T-helper 2 cell (primary cell): Measurements from ENCODE around the gene GTF3C5.
A peak's percentile ranks its signal among the peaks of the same experiment; 100 is the strongest.
"Not testable (repeated sequence)": the region's sequence is repeated elsewhere in the genome, so short reads cannot be mapped to it uniquely, and the experiment has no call there.

Experiments
- DNase-seq, 5 experiments: peaks; one replicate each; pipeline versions ENCODE4 v3.0.0 to v3.0.0-alpha.2; 2012 to 2022

Gene GTF3C5

DNA sequence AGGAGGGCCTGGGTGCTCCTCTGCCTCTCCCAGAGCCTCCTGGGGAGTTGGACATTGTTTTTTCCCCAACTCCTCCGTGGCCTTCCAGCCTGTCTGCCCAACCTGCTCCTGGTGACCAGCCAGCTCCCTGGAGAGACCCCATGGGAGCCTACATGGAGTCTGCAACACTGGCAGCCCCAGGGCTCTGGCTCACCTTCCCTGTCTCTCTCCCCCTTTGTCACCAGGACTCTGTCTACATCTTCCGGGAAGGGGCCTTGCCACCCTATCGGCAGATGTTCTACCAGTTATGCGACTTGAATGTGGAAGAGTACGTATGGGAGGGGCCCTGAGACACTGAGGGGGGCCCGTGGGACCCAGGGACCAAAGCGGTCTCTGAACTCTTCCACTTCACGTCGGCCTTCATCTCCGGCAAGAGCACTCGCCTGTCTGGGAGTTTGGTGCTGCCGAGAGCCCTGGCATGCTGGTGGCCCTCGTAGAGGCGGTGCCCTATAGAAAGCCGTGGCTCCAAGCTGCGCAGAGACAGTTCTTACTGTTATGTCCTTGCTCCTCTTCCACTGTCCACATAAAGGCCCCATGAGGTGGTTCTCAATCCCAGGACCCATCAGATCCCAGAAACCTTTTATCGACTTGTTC is 25.1 kb downstream of the GTF3C5 start:
- no peak for DNase-seq

DNA sequence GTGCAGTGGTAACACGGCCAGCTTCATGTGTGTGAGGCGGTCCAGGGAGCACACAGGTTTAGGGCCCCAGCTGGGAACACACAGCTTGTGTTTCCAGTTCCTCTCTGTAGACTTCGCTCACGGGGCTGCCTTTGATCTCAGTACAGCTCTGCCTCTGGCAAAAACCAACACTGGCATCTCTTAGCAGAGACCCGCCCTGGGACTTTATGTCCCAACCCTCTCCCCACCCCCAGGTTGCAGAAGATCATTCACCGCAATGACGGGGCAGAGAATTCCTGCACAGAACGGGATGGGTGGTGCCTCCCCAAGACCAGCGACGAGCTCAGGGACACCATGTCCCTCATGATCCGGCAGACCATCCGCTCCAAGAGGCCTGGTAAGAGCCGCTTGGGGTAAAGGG is 25.7 kb downstream of the GTF3C5 start:
- no peak for DNase-seq

DNA sequence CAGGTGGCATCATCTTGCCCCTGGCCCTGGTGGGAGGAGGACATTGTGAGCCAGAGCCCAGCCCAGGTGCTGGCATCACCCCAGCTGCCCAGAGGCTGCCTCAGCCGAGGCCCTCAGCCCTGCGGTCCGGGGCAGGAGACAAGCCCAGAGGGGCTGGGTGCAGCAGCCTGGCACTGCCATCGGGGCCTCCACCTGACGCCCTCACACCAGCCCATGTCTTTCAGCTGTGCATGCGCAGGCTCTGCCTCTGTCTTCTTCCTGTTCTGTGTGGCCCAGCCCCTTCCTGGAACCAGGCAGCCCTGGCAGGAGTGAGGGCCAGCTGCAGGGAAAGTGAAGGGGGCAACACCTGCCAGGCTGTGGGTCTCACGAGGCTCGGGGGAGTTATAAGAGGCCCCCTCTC is 26.2 kb downstream of the GTF3C5 start:
- peak in 1 of 5 experiments; percentile 54 for DNase-seq

DNA sequence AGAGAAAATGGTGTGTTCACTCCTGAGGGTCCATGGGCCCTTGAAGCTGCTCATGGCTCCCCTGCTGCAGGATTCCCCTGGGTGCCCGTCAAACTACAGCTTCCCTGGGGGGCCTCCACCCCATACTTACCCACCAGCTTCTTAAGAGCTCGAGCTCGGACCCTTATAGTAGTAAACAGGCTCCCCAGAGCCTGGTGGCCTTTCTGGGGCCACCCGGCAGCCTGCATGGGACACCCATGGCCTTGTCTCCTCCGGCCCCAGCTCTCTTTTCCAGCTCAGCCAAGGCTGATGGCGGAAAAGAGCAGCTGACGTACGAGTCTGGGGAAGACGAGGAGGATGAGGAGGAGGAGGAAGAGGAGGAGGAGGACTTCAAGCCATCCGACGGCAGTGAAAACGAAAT is 26.8 kb downstream of the GTF3C5 start:
- no peak for DNase-seq

DNA sequence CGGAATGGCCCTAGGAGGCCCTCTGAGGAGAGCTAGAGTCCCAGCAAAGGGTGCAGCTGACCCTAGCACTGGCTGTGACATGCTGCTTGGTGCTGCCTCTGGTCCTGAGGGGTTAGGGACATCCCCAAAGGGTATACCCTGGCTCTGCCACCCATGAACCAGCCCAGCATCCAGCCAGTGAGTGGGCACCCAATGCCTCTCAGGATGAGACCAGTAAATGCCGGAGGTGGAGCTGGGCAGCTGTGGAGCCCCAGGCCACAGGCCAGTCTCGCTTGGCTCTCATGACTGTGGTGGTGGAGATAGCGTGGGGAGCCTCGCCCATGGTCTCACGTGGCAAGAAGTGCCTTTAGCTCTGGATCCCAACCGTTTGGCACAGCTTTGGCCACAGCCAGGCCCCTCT is 27.3 kb downstream of the GTF3C5 start:
- DNase-seq: no peak

DNA sequence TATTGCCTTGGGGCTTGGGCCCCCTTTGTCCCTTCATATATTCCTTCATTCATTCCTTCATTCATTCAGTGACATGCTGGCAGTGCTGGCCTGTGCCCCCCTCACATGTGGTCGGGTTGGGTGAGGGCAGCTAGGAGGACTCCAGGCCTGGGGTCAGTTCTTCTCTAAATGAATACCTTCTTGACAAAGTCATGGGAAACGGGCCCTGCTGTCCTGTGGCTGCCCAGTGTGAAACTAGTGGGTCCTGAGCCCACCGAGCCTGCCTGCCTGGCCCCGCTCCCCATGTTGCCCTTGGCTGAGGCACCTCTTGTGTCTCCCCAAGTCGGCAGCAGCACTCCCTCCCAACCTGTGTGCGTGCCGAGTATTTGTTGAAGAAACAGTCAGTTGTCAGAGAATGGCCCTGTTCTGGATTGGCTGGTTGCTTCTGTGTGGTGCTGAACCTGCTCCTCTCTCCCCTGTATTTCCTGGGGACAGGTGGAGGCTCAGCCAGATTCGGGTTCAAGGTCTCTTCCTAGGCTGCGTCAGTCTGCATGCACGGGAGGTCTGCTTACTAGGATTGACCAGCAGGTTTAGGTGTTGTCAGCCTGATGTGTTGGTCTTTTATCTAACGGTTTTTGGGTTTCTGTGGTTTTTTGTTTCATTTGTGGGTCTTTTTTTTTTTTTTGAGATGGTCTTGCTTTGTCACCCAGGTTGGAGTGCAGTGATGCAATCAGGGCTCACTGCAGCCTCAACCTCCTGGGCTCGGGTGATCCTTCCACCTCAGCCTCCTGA is 27.9 kb downstream of the GTF3C5 start:
- peak in 1 of 5 experiments; percentile 68 for DNase-seq

DNA sequence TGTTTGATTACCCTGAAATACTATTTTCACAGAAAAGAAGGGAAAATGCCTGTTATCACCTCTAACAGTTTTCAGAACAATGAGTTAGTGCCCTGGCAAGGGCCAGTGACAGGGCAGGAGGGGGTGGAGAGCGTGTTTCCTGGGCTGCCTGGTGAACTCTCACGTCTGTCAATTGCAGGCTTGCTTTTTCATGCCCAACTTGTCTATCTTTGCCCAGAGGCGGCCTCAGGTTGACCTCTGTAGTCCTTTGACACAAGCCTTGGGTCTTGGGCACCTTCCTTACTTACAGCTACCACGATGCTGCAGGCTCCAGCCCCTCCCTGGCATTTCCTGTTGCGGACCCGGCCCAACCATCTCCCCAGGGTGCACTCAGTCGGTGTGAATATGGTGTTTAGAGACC is 28.8 kb downstream of the GTF3C5 start:
- peak in 1 of 5 experiments; percentile 31 for DNase-seq

DNA sequence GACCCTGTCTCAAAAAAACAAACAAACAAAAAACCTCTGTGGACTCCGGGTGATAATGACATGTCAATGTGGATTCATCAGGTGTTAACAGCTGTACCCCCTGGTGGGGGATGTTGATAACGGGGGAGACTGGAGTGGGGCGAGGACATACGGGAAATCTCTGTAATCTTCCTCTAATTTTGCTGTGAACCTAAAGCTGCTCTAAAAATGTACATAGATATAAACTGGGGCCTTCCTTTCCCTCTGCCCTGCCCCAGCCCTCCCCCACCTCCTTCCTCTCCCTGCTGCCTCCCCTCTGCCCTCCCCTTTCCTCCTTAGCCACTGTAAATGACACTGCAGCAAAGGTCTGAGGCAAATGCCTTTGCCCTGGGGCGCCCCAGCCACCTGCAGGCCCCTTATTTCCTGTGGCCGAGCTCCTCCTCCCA is 29.6 kb downstream of the GTF3C5 start:
- DNase-seq: peak in 1 of 5 experiments; percentile 40

DNA sequence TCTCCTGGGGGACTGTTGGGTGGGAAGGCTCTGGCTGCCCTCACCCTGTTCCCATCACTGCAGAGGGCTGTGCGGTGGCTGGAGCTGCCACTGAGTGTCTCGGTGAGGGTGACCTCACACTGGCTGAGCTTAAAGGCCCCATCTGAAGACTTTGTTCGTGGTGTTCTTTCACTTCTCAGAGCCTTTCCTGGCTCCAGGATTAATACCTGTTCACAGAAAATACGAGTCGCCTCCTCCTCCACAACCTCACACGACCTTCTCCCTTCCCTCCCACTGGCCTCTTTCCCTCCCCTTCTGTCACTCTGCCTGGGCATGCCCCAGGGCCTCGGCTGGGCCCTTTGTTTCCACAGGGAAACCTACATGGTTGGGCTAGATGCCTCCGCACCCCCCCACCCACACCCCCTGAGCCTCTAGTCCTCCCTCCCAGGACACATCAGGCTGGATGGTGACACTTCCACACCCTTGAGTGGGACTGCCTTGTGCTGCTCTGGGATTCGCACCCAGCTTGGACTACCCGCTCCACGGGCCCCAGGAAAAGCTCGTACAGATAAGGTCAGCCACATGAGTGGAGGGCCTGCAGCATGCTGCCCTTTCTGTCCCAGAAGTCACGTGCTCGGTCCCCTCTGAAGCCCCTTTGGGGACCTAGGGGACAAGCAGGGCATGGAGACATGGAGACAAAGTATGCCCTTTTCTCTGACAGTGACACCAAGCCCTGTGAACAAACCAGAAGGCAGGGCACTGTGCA is 30.4 kb downstream of the GTF3C5 start:
- not testable (repeated sequence) for DNase-seq

DNA sequence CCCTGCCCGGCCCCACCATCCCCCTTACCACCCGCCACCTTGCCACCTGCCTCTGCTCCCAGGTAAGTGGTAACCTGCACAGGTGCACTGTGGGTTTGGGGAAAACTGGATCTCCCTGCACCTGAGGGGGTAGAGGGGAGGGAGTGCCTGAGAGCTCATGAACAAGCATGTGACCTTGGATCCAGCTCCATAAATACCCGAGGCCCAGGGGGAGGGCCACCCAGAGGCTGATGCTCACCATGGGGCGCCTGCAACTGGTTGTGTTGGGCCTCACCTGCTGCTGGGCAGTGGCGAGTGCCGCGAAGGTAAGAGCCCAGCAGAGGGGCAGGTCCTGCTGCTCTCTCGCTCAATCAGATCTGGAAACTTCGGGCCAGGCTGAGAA is 31.0 kb downstream of the GTF3C5 start, which contains the start of gene CEL:
Gene CEL, plus strand, starts transcription at position 218 of the 382 bp plus-strand sequence. Its CDS starts 22 bp downstream, at position 240.
- DNase-seq: not testable (repeated sequence)

DNA sequence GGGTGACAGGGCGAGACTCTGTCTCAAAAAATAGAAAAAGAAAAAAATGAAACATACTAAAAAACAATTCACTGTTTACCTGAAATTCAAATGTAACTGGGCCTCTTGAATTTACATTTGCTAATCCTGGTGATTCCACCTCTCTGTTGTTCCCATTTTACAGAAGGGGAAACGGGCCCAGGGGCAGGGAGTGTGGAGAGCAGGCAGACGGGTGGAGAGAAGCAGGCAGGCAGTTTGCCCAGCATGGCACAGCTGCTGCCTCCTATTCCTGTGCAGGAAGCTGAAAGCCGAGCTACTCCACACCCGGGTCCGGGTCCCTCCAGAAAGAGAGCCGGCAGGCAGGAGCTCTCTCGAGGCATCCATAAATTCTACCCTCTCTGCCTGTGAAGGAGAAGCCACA is 31.8 kb downstream of the GTF3C5 start:
- DNase-seq: not testable (repeated sequence)

DNA sequence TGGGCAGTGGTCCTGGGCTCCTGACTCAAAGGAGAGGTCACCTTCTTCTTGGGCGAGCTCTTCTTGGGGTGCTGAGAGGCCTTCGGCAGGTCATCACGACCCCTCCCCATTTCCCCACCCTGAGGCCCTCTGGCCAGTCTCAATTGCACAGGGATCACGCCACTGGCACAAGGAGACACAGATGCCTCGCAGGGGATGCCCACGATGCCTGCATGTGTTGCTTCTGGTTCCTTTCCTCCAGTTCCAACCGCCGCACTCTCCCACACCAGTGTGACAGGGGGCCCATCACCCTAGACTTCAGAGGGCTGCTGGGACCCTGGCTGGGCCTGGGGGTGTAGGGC is 32.3 kb downstream of the GTF3C5 start:
- no peak for DNase-seq

DNA sequence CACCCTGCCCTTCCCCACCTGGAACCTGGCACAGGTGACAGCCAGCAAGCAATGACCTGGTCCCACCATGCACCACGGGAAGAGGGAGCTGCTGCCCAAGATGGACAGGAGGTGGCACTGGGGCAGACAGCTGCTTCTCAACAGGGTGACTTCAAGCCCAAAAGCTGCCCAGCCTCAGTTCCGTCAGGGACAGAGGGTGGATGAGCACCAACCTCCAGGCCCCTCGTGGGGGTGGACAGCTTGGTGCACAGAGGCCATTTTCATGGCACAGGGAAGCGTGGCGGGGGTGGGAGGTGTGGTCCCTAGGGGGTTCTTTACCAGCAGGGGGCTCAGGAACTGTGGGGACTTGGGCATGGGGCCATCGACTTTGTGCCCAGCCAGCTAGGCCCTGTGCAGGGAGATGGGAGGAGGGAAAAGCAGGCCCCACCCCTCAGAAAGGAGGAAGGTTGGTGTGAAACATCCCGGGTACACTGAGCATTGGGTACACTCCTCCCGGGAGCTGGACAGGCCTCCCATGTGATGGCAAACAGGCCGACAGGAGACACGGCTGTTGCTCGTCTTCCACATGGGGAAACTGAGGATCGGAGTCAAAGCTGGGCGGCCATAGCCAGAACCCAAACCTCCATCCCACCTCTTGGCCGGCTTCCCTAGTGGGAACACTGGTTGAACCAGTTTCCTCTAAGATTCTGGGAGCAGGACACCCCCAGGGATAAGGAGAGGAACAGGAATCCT is 32.9 kb downstream of the GTF3C5 start:
- no peak for DNase-seq

DNA sequence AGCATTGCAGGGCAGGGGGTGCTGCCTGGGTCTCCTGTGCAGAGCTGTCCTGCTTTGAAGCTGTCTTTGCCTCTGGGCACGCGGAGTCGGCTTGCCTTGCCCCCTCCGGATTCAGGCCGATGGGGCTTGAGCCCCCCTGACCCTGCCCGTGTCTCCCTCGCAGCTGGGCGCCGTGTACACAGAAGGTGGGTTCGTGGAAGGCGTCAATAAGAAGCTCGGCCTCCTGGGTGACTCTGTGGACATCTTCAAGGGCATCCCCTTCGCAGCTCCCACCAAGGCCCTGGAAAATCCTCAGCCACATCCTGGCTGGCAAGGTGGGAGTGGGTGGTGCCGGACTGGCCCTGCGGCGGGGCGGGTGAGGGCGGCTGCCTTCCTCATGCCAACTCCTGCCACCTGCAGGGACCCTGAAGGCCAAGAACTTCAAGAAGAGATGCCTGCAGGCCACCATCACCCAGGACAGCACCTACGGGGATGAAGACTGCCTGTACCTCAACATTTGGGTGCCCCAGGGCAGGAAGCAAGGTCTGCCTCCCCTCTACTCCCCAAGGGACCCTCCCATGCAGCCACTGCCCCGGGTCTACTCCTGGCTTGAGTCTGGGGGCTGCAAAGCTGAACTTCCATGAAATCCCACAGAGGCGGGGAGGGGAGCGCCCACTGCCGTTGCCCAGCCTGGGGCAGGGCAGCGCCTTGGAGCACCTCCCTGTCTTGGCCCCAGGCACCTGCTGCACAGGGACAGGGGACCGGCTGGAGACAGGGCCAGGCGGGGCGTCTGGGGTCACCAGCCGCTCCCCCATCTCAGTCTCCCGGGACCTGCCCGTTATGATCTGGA is 33.7 kb downstream of the GTF3C5 start:
- no peak for DNase-seq

DNA sequence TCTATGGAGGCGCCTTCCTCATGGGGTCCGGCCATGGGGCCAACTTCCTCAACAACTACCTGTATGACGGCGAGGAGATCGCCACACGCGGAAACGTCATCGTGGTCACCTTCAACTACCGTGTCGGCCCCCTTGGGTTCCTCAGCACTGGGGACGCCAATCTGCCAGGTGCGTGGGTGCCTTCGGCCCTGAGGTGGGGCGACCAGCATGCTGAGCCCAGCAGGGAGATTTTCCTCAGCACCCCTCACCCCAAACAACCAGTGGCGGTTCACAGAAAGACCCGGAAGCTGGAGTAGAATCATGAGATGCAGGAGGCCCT is 34.2 kb downstream of the GTF3C5 start:
- no peak for DNase-seq

DNA sequence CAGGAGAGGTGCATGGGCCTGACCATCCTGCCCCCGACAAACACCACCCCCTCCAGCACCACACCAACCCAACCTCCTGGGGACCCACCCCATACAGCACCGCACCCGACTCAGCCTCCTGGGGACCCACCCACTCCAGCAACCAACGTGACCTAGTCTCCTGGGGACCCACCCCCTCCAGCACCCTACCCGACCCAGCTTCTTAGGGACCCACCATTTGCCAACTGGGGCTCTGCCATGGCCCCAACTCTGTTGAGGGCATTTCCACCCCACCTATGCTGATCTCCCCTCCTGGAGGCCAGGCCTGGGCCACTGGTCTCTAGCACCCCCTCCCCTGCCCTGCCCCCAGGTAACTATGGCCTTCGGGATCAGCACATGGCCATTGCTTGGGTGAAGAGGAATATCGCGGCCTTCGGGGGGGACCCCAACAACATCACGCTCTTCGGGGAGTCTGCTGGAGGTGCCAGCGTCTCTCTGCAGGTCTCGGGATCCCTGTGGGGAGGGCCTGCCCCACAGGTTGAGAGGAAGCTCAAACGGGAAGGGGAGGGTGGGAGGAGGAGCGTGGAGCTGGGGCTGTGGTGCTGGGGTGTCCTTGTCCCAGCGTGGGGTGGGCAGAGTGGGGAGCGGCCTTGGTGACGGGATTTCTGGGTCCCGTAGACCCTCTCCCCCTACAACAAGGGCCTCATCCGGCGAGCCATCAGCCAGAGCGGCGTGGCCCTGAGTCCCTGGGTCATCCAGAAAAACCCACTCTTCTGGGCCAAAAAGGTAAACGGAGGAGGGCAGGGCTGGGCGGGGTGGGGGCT is 35.6 kb downstream of the GTF3C5 start:
- DNase-seq: no peak

DNA sequence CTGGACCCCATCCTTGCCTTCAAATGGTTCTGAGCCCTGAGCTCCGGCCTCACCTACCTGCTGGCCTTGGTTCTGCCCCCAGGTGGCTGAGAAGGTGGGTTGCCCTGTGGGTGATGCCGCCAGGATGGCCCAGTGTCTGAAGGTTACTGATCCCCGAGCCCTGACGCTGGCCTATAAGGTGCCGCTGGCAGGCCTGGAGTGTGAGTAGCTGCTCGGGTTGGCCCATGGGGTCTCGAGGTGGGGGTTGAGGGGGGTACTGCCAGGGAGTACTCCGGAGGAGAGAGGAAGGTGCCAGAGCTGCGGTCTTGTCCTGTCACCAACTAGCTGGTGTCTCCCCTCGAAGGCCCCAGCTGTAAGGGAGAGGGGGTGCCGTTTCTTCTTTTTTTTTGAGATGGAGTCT is 36.2 kb downstream of the GTF3C5 start:
- DNase-seq: no peak

DNA sequence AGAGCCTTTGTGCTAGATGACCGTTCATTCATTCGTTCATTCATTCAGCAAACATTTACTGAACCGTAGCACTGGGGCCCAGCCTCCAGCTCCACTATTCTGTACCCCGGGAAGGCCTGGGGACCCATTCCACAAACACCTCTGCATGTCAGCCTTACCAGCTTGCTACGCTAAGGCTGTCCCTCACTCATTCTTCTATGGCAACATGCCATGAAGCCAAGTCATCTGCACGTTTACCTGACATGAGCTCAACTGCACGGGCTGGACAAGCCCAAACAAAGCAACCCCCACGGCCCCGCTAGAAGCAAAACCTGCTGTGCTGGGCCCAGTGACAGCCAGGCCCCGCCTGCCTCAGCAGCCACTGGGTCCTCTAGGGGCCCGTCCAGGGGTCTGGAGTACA is 37.0 kb downstream of the GTF3C5 start:
- DNase-seq: no peak

DNA sequence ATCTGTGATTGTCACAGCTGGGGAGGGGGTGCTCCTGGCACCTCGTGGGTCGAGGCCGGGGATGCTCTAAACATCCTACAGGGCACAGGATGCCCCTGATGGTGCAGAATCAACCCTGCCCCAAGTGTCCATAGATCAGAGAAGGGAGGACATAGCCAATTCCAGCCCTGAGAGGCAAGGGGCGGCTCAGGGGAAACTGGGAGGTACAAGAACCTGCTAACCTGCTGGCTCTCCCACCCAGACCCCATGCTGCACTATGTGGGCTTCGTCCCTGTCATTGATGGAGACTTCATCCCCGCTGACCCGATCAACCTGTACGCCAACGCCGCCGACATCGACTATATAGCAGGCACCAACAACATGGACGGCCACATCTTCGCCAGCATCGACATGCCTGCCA is 37.6 kb downstream of the GTF3C5 start:
- DNase-seq: not testable (repeated sequence)

DNA sequence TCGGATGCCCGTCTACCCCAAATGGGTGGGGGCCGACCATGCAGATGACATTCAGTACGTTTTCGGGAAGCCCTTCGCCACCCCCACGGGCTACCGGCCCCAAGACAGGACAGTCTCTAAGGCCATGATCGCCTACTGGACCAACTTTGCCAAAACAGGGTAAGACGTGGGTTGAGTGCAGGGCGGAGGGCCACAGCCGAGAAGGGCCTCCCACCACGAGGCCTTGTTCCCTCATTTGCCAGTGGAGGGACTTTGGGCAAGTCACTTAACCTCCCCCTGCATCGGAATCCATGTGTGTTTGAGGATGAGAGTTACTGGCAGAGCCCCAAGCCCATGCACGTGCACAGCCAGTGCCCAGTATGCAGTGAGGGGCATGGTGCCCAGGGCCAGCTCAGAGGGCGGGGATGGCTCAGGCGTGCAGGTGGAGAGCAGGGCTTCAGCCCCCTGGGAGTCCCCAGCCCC is 39.7 kb downstream of the GTF3C5 start:
- not testable (repeated sequence) for DNase-seq

DNA sequence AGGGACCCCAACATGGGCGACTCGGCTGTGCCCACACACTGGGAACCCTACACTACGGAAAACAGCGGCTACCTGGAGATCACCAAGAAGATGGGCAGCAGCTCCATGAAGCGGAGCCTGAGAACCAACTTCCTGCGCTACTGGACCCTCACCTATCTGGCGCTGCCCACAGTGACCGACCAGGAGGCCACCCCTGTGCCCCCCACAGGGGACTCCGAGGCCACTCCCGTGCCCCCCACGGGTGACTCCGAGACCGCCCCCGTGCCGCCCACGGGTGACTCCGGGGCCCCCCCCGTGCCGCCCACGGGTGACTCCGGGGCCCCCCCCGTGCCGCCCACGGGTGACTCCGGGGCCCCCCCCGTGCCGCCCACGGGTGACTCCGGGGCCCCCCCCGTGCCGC is 40.2 kb downstream of the GTF3C5 start:
- not testable (repeated sequence) for DNase-seq
